ENCODE results near the gene TMEM30B.

TMEM30B gene

GRCh38 chr14:61326847-61327246, 45.7 kb upstream of the TMEM30B start:
- Histone ChIP-seq H3K27ac (ENCODE audit: low read depth, low read length) (no peak overlapping the region), H4K12ac (ENCODE audit: low read depth, low read length) (no peak overlapping the region), H2BK12ac (ENCODE audit: low read length) (no peak overlapping the region), H2BK5ac (ENCODE audit: low read depth, low read length, poor library complexity) (no peak overlapping the region), H3K79me2 (ENCODE audit: control insufficient read depth, insufficient read depth, low read length, poor library complexity) (peaks cover 19% of the 10 kb centered on the region), H3K27me3 (ENCODE audit: insufficient read depth, low read length) (no peaks in the 10 kb centered on the region), H2AFZ (ENCODE audit: insufficient read depth, low read length, poor library complexity) (no peak overlapping the region), H3K9me3 (ENCODE audit: insufficient read depth, low read depth, low read length) (no peaks in the 10 kb centered on the region), H4K91ac (ENCODE audit: low read depth, low read length) (no peak overlapping the region), H3K9ac (ENCODE audit: low read length) (no peak overlapping the region), H4K8ac (ENCODE audit: low read depth, low read length) (no peak overlapping the region), H3K23ac (ENCODE audit: low read length) (no peak overlapping the region), H3K4me2 (ENCODE audit: low read length) (no peak overlapping the region), H3K4me1 (ENCODE audit: control insufficient read depth in 1 of 2, insufficient read depth in 2 of 2, low read length in 2 of 2) (peaks cover 10 to 11% of the 10 kb centered on the region in 2 experiments), H3K18ac (ENCODE audit: low read length) (no peak overlapping the region), H2BK120ac (ENCODE audit: insufficient read depth, low read length, poor library complexity) (no peak overlapping the region), H3K36me3 (ENCODE audit: control insufficient read depth in 1 of 2, insufficient read depth in 2 of 2, low read length in 2 of 2) (no peaks in the 10 kb centered on the region), H3K79me1 (ENCODE audit: low read length) (peaks cover 14% of the 10 kb centered on the region), H2AK5ac (ENCODE audit: low read length) (no peak overlapping the region), H3K4ac (ENCODE audit: low read depth, low read length) (no peak overlapping the region), H3K4me3 (ENCODE audit: low read depth, low read length) (no peak overlapping the region), H3K14ac (ENCODE audit: low read length) (no peak overlapping the region)
- DNase-seq: no peak
- WGBS (ENCODE audit: extremely low coverage, insufficient coverage, insufficient read length): no CpG with 5 or more reads among the region's 4 CpGs

- no peaks in the 10 kb centered on the region for H3K27me3 ChIP-seq (ENCODE audit: insufficient read depth, low read length)
- no CpG with 5 or more reads among the region's 1 CpG for WGBS (ENCODE audit: extremely low coverage, insufficient coverage, insufficient read length)
- no peak overlapping the region for H3K4me2 ChIP-seq (ENCODE audit: low read length)
- no peaks in the 10 kb centered on the region for H3K9me3 ChIP-seq (ENCODE audit: insufficient read depth, low read depth, low read length)
- H3K4ac ChIP-seq (ENCODE audit: low read depth, low read length): no peak overlapping the region
- no peaks in the 10 kb centered on the region for H3K36me3 ChIP-seq (ENCODE audit: control insufficient read depth in 1 of 2, insufficient read depth in 2 of 2, low read length in 2 of 2)
- H4K8ac ChIP-seq (ENCODE audit: low read depth, low read length): no peak overlapping the region
- DNase-seq: no peak
- peaks cover 21% of the 10 kb centered on the region for H3K79me1 ChIP-seq (ENCODE audit: low read length)
- no peak overlapping the region for H2BK120ac ChIP-seq (ENCODE audit: insufficient read depth, low read length, poor library complexity)
- H3K4me1 ChIP-seq (ENCODE audit: control insufficient read depth in 1 of 2, insufficient read depth in 2 of 2, low read length in 2 of 2): peaks cover 9 to 11% of the 10 kb centered on the region in 2 experiments
- H3K18ac ChIP-seq (ENCODE audit: low read length): no peak overlapping the region
- H4K91ac ChIP-seq (ENCODE audit: low read depth, low read length): no peak overlapping the region
- no peak overlapping the region for H3K14ac ChIP-seq (ENCODE audit: low read length)
- no peak overlapping the region for H2BK5ac ChIP-seq (ENCODE audit: low read depth, low read length, poor library complexity)
- H3K23ac ChIP-seq (ENCODE audit: low read length): no peak overlapping the region
- H3K27ac ChIP-seq (ENCODE audit: low read depth, low read length): no peak overlapping the region
- no peak overlapping the region for H2BK12ac ChIP-seq (ENCODE audit: low read length)
- H3K4me3 ChIP-seq (ENCODE audit: low read depth, low read length): no peak overlapping the region
- H3K79me2 ChIP-seq (ENCODE audit: control insufficient read depth, insufficient read depth, low read length, poor library complexity): peaks cover 23% of the 10 kb centered on the region
- no peak overlapping the region for H2AFZ ChIP-seq (ENCODE audit: insufficient read depth, low read length, poor library complexity)
- H4K12ac ChIP-seq (ENCODE audit: low read depth, low read length): no peak overlapping the region
- no peak overlapping the region for H3K9ac ChIP-seq (ENCODE audit: low read length)
- no peak overlapping the region for H2AK5ac ChIP-seq (ENCODE audit: low read length)
Observed at GRCh38 chr14:61326146-61326545, 45.0 kb upstream of the TMEM30B start.

GRCh38 chr14:61325166-61325565, 44.0 kb upstream of the TMEM30B start:
- peaks cover 24% of the 10 kb centered on the region for H3K79me1 ChIP-seq (ENCODE audit: low read length)
- no peak overlapping the region for H4K91ac ChIP-seq (ENCODE audit: low read depth, low read length)
- no peak overlapping the region for H3K18ac ChIP-seq (ENCODE audit: low read length)
- no peak overlapping the region for H2BK12ac ChIP-seq (ENCODE audit: low read length)
- H2BK5ac ChIP-seq (ENCODE audit: low read depth, low read length, poor library complexity): no peak overlapping the region
- no peak overlapping the region for H3K27ac ChIP-seq (ENCODE audit: low read depth, low read length)
- no CpG with 5 or more reads among the region's 1 CpG for WGBS (ENCODE audit: extremely low coverage, insufficient coverage, insufficient read length)
- H3K4ac ChIP-seq (ENCODE audit: low read depth, low read length): no peak overlapping the region
- peaks cover 23% of the 10 kb centered on the region for H3K79me2 ChIP-seq (ENCODE audit: control insufficient read depth, insufficient read depth, low read length, poor library complexity)
- no peak overlapping the region for H2BK120ac ChIP-seq (ENCODE audit: insufficient read depth, low read length, poor library complexity)
- H3K23ac ChIP-seq (ENCODE audit: low read length): no peak overlapping the region
- H3K36me3 ChIP-seq (ENCODE audit: control insufficient read depth in 1 of 2, insufficient read depth in 2 of 2, low read length in 2 of 2): no peaks in the 10 kb centered on the region
- no peak for DNase-seq
- no peak overlapping the region for H2AK5ac ChIP-seq (ENCODE audit: low read length)
- H3K27me3 ChIP-seq (ENCODE audit: insufficient read depth, low read length): no peaks in the 10 kb centered on the region
- no peak overlapping the region for H3K4me2 ChIP-seq (ENCODE audit: low read length)
- H2AFZ ChIP-seq (ENCODE audit: insufficient read depth, low read length, poor library complexity): no peak overlapping the region
- H4K12ac ChIP-seq (ENCODE audit: low read depth, low read length): no peak overlapping the region
- H4K8ac ChIP-seq (ENCODE audit: low read depth, low read length): no peak overlapping the region
- H3K4me1 ChIP-seq (ENCODE audit: control insufficient read depth in 1 of 2, insufficient read depth in 2 of 2, low read length in 2 of 2): peaks cover 13 to 15% of the 10 kb centered on the region in 2 experiments
- no peak overlapping the region for H3K4me3 ChIP-seq (ENCODE audit: low read depth, low read length)
- no peak overlapping the region for H3K14ac ChIP-seq (ENCODE audit: low read length)
- H3K9ac ChIP-seq (ENCODE audit: low read length): no peak overlapping the region
- H3K9me3 ChIP-seq (ENCODE audit: insufficient read depth, low read depth, low read length): no peaks in the 10 kb centered on the region

GRCh38 chr14:61323970-61324369, 42.8 kb upstream of the TMEM30B start:
- no peak overlapping the region for H2AFZ ChIP-seq (ENCODE audit: insufficient read depth, low read length, poor library complexity)
- peaks cover 21% of the 10 kb centered on the region for H3K79me2 ChIP-seq (ENCODE audit: control insufficient read depth, insufficient read depth, low read length, poor library complexity)
- H3K4me1 ChIP-seq (ENCODE audit: control insufficient read depth in 1 of 2, insufficient read depth in 2 of 2, low read length in 2 of 2): peaks cover 10 to 15% of the 10 kb centered on the region in 2 experiments
- H2BK5ac ChIP-seq (ENCODE audit: low read depth, low read length, poor library complexity): no peak overlapping the region
- H2BK120ac ChIP-seq (ENCODE audit: insufficient read depth, low read length, poor library complexity): no peak overlapping the region
- no peak overlapping the region for H3K18ac ChIP-seq (ENCODE audit: low read length)
- no peak overlapping the region for H3K14ac ChIP-seq (ENCODE audit: low read length)
- H3K9ac ChIP-seq (ENCODE audit: low read length): no peak overlapping the region
- no peak overlapping the region for H4K8ac ChIP-seq (ENCODE audit: low read depth, low read length)
- H3K4me3 ChIP-seq (ENCODE audit: low read depth, low read length): no peak overlapping the region
- H4K12ac ChIP-seq (ENCODE audit: low read depth, low read length): no peak overlapping the region
- H4K91ac ChIP-seq (ENCODE audit: low read depth, low read length): no peak overlapping the region
- peak overlapping the region; percentile 45 for H2BK12ac ChIP-seq (ENCODE audit: low read length)
- H3K4ac ChIP-seq (ENCODE audit: low read depth, low read length): peak overlapping the region; percentile 91
- no peaks in the 10 kb centered on the region for H3K27me3 ChIP-seq (ENCODE audit: insufficient read depth, low read length)
- no peaks in the 10 kb centered on the region for H3K9me3 ChIP-seq (ENCODE audit: insufficient read depth, low read depth, low read length)
- WGBS (ENCODE audit: extremely low coverage, insufficient coverage, insufficient read length): no CpG with 5 or more reads among the region's 6 CpGs
- no peak overlapping the region for H3K23ac ChIP-seq (ENCODE audit: low read length)
- DNase-seq: no peak
- peak overlapping the region; percentile 42 for H3K4me2 ChIP-seq (ENCODE audit: low read length)
- no peak overlapping the region for H2AK5ac ChIP-seq (ENCODE audit: low read length)
- H3K79me1 ChIP-seq (ENCODE audit: low read length): peaks cover 24% of the 10 kb centered on the region
- no peaks in the 10 kb centered on the region for H3K36me3 ChIP-seq (ENCODE audit: control insufficient read depth in 1 of 2, insufficient read depth in 2 of 2, low read length in 2 of 2)
- no peak overlapping the region for H3K27ac ChIP-seq (ENCODE audit: low read depth, low read length)
